GM21367 (cell line): ENCODE results near the gene LSM14A.

Source experiments
- ATAC-seq: cut with Tn5 transposase; IDR thresholded peaks from one replicate; pipeline ENCODE4 v1.9.1; 2021; ENCODE audit not compliant: unreplicated experiment

LSM14A gene

DNA sequence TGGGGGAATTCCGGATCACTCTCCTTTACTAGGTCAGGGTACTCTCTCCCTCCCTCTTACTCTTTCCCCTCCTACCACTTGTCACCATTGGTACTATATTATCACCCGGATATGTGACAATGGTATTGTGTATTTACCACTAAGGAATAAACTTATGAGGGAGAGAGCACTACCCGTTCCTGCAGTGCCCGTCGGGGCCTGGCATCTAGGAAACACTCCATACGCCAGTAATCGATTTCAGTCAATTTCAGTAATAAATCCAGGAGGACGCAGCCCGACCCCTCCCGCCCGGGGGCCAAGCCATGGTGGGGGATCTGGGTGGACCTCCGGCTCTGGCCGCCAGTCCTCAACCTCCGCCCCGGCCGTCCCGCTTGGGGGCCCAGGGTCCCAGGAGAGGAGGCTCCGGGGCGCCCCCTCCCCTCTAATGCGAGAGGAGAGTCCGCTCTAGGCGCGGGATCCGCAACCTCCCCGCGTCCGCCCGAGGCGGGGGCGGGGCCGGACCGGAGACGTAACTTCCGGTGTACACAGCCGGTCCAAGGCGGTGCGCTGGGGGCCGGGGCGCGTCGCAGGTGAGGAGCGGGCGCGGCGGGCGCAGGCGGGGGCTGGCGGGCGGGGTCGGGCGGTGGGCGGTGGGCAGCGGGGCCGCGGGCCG is 81.9 kb downstream of the LSM14A start, which contains the start of gene GARRE1:
Gene GARRE1 (plus strand): TSS at position 509 of the 652 bp plus-strand sequence. CDS start 45,920 bp downstream, outside the sequence.
- ATAC-seq, result peak; percentile 85

DNA sequence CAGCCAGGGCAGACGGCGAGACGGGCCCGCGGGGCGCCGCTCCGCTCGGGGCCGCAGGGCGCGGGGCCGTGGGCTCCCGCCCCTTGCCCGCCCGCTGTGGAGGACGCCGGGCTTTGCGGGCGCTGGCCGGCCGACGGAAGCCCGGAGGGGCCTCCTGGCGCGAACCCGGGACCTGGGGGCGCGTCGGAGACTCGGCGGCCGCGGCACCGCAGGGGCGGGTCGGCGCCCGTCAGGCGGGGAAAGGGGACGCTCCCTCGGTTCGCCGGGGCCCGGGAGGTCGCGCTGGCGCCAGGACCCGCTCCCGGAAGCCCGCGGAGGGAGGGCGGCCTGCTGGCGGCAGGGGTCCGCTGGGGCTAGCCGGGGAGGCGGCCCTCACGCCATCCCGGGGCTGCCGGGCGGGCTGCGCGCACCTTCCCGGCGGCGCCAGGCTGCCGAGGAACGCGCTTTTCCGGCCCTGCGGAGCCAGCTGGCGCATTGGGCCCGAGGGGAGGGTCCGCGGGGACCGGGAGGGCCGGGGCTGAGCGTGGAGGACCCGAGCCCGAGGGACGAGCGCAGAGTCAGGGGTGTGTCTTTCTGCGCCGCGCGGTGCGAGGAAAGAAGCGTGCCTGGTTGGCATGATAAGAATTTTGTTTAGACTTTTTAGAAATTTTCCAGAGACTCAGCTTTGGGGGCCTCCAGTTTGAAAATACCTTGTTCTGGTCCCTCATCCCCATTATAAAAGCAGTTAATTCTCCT is 82.6 kb downstream of the LSM14A start:
- ATAC-seq, result peak; percentile 37

DNA sequence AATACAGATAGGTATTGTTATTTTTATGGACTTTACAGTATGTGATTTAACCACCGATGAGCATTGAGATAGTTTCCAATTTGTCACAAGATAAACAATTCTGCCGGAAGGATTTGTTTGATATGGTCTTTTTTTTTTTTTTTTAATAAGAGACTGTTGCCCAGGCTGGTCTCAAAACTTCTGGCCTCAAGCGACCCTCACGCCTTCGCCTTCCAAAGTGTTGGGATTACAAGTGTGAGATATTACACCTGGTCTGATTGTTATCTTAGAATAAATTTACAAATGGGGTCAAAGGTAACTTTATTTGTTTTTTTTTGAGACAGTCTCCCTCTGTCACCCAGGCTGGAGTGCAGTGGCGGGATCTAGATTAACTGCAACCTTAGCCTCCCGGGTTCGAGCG is 83.2 kb downstream of the LSM14A start:
- no peak for ATAC-seq

DNA sequence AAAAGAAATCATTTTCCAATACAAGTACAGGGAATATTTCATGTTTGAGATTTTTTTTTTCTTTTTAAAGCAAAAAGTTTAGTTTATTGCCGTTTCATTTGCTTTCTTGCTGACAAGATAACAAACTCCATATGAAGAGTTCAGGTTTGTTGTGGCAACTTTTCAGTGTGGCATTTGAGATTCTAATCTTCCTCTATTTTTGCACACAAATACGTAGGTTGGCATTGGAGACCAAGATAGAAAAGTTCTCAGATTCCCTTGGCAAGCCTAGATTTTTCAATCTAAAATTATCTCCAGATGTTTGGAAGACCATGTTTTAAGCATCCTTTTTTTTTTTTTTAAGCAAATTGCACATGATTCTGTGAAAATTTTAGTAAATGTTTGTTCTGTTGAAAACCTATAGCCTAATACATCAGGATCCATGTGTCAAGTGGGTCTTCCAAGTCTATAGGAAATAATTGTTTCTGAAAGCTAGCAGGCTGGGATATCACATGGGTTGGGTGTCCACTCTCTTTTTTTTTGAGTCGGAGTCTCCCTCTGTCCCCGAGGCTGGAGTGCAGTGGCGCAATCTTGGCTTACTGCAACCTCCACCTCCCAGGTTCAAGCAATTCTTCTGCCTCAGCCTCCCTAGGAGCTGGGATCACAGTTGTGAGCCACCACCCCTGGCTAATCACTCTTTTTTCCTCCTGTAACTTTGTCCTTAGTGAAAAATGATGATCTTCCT is 84.7 kb downstream of the LSM14A start:
- no peak for ATAC-seq

DNA sequence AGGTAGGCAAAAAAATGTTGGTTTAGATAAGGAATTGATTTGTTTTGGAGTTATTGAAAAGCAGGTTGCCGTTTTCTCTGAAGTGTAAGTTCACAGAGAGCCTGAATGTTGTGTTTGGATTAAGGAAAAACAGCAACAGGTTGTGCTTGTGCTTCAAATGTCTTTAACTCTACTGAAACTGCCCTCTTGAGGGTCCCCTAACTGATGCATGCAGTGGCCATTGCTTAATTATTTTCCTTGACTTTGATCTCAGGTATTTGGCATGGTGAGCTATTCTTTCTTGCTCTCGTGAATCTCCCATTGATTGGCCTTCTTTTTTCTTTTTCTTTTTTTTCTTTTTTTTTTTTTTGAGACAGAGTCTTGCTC is 85.2 kb downstream of the LSM14A start:
- ATAC-seq, result no peak

DNA sequence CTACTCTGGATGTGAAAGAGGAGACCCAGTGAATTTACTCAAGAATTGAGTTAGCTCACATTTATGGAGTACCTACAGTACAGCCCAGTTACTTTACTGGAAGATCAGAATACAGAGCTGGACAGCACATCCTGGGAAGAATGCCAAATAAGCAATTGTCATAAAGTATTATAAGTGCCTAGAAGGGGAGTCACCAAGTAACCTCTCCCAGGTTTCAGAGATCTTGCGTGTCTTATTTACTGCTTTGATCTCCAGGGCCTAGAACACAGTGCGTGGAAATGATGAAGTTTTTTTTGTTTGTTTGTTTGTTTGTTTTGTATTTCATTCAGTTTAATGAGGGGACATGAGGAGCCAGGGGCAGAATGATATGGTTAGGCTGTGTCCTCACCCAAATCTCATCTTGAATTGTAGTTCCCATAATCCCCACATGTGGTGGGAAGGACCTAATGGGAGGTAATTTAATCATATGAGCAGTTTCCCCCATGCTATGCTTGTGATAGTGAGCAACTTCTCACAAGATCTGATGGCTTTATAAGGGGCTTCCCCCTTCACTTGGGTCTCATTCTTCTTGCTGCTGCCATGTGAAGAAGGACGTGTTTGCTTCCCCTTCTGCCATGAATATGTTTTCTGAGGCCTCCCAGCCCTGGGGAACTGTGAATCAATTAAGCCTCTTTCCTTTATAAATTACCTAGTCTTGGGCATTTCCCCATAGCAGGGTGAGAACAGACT is 87.2 kb downstream of the LSM14A start:
- ATAC-seq, result no peak

DNA sequence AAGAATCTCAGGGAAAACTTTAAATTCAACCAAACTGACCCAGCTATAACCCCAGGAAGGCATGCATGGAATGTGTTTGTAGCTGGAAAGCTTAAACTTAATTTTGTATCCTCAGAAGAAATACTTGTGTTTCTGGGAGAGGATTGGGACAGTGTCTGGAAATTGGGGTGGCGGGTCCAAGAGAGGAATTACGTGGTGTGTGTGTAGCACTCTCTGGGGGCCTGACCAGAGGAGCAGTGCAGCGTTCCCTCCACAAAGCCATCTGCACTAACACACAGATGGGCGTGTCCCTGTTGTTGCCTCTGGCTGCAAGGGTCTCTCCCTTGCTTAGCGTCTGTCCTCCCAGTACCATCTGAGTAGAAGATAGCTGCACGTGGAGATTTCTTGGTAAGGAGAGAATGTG is 88.5 kb downstream of the LSM14A start:
- no peak for ATAC-seq

DNA sequence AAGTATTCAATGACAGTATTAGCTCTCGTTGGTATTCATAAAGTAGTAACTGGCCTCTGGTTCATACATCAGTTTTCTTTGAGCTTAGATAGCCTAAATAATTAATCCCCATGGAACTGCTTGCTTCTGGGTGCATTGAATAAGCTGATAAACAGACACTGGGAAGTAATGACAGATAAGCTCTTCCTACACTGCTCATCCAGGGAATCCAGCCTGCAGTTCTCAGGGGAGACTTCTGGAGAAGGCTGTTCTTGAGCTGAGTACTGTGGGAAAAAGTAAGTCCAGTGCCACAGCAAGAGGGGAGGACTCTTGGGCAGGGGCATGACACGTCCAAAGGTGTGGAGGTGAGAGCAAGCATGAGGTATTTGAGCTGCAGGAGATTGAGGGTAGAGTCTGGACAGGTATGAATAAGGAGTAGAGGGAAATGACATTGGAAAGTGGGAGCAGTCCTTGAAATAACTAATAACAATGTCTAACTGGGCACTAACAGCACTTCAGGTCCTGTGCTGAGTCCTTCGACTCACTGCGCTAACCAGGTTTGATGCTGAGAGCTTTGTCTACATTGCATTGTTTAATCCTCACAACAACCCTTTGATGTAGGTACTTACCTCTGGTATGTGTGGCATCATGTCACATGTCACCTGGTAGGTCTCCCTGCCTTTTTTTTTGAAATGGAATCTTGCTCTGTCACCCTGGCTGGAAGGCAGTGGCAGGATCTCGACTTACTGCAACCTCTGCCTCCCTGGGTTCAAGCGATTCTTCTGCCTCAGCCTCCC is 89.2 kb downstream of the LSM14A start:
- no peak for ATAC-seq

DNA sequence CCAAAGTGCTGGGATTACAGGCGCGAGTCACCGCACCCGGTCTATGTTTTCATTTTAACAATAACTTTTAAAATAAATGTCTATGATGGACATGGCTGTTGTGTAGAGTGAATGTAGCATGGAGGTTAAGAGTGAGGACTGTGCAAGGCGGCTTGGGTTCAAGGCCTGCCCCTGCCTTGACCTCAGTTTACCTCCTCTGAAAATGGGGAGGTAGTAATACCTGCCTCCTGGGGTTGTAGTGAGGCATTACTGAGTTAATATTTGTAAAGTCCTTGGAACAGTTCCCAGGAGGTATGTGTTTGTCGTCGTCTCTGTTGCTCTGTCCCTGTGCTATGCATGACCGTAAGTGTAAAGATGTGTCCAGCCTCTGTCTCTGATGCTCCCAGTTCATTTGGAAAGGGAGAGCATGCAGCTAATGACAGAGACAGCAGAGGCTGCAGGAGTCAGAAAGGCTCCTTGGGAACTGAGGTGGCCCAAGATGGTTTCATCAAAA is 91.5 kb downstream of the LSM14A start:
- ATAC-seq, result no peak

DNA sequence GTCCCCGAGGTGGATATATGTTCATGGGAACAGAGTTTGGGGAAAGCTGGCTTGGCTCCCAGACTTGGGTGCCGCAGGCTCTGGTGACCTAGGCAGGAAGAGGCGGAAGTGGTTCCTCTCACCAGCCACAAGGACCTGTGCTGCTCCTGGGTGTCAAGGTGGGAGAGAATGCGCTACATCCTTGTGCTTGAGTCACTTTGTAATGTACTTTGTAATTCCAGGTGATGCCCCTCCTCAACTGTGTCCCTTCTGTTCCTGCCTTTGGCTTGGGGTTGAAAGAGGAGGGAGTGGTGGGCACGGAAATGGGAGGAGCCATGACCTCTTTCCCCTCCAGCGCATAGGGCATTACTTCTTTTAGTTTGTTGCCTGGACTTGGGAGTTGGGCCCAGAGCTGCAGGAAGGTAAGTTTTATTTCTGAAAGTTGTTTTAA is 92.9 kb downstream of the LSM14A start:
- ATAC-seq, result no peak

DNA sequence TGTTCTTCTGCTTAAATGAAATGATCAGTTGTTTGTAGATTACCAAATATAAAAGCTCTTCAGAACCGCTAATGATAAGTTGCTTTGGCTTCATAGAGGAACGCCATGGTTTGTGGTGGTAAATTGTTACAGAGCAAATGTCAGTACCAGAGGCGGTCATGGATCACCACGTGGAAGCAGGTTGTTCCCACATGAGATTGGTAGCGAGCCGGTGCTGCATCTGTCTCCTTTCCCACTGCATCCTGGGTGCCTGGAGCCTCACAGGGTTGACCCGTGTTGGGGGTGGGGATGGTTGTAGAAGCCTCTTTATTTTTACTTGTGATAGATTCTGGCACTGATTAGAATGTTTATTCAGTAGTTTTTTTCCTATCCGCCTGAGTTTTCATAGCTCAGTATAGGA is 96.8 kb downstream of the LSM14A start:
- ATAC-seq, result no peak

DNA sequence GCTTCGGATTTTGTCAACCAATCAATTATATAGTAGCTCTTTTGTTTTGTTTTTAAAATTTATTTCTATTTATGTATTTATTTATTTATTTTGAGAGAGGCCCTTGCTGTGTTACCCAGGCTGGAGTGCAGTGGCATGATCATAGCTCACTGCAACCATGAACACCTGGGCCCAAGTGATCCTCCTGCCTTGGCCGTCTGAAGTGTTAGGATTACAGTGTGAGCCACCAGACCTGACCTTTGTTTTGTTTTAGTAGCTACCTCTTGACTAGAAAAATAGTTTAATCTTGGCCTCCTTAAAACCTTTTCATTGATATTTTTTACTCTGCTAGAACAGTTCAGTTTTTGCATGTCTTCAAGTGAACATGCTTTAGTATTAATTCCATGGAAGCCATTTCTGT is 97.2 kb downstream of the LSM14A start:
- no peak for ATAC-seq

DNA sequence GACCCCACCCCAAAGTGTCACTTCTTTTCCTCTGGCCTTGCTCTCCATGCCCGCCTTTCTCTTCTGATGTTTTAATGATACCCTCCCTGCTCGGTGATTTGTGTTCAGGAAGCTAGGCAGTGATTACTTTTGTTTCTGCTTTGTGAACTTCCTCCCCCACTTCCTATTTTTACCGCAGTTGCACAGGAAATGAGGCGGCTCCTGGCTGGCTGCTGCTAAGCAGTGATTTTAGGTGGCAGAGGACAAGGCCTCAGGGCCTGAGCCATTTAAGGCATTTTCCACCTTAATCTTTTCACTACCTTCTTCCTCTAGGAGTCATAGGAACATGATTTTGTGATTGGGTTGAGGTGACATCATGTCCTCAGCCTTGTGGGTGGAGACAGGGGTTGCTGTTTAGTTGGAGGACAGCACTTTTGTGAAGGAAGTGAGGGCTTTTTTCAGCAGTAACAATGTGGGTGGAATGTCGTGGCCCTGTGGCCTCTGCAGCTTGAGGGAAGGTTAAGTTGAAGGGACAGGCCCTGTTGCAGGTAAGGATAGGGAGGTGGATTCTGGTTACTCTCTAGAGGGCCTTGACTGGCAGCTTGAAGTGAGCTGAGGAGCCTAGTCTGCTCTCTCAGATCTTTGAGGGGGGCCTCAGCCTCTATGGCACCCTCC is 97.8 kb downstream of the LSM14A start:
- ATAC-seq, result peak; percentile 53

DNA sequence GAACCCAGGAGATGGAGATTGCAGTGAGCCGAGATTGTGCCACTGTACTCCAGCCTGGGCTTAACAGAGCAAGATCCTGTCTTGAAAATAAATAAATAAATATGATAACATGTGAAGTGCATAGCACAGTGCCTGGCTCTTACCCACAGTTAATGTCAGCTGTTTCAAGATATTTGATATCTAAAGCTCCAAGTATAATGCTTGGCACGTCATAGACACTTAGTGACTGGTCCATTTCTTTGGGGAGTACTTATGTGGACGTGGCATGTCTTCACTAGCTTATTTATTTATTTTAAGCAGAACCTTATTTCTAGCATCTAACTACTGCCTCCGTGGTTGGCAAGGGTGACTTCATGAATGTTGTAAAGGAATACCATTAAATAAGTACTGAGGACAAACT is 100.8 kb downstream of the LSM14A start:
- no peak for ATAC-seq

DNA sequence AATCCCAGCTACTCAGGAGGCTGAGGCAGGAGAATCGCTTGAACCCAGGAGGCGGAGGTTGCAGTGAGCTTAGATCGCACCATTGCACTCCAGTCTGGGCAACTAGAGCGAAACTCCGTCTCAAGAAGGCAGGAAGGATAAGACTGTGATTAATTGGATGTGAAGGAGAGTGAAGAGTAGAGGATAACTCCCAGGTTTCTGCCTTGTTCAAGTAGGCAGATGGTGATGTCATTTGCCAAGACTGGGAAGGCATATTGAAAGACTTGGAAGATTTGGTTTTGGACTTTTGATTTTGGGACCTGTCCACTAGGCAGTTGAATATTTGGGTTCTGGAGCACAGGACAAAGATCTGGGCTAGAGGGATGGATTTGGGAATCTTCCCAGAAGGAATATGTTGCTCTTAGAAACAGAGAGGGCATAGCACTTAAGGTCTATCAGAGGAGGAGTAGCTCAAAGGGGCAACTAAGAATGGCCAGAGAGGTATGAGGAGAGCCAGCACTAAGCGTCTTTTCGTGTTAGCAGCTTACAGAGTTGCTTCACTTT is 102.1 kb downstream of the LSM14A start:
- ATAC-seq, result no peak

DNA sequence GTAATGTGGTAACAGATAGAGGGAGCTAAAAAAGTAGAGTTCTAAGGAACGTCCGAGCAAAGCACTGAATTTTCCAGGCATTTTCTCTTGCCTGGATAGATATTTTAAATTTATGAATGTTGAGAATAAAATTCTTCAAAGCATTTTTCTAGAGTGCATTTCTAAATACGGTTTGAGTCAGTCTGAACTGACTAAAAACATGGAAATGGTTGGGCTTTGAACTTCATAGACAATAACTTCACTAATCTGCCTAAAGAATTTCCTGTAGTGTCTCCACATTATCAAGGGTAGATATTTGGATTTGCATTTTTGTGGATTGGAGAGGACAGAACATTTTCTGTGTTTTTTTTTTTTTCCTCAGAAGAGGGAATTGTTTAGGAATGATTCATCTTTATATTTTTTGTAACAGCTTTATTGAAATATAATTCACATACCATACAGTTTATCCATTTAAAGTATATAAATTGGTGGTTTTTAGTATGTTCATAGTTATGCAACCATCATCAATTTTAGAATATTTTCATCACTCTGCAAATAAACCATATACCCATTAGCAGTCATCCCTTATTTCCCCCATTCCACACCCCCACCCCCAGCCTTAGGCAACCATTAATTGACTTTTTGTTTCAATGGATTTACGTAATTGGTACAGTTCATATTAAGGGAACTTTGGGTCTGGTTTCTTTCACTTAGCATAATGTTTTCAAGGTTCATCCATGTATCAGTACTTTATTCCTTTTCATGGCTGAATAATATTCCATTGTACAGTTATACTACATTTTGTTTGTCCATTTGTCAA is 102.7 kb downstream of the LSM14A start:
- no peak for ATAC-seq

DNA sequence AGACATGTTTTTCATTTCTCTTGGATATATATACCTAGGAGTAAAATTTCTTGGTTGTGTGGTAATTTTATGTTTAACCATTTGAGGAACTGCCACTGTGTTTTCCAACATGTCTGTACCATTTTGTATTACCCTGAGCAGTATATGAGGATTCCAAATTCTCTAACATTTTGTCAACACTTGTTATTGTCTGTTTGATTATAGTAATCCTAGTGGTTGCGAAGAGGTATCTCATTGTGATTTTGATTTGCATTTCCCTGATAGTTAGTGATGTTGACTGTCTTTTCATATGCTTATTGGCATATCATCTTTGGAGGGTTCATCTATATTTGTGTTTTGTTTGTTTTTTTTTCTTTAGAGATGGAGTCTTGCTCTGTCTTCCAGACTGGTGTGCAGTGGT is 103.4 kb downstream of the LSM14A start:
- ATAC-seq, result no peak

DNA sequence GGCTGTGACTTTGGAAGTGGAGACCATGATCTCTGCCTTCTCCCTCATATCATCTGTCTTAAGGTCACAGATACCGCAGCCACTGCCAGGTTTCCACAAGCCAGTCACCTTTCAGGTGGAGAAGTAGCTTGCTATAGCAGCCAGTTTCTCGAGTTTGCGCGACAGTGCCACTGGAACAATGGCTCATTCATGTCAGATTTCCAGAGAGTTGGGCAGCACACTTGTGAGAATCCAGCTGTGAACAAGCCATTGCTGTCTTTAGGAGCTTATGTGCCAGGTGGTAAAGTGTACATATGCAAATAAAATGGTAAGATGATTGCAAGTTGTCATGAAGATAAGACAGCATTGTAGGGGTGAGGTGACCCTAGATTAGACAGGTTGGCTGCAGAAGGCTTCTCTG is 104.3 kb downstream of the LSM14A start:
- ATAC-seq, result no peak

DNA sequence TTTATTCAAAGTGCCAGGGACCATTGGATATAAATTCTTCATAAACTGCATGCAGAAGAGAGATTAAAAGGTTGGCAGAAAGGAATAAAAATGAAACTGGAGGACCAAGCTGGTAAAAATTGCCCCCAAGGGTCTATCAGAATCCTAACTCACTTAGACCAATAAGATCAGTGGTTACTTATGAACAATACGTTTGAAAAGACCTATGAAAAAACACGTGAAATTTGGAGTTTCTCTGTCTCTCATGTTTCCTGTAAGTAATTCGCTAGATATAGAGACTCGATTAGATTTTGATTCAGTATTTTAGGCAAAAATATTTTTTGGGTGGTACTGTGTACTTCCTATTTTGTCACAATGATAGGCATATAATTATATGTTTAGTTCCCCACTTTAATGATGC is 104.9 kb downstream of the LSM14A start:
- ATAC-seq, result no peak
